GM12878 (cell line): ENCODE results near the gene CDC42SE2.

Experiments
- BRCA1 ChIP-seq: IDR thresholded peaks from 2 replicates; pipeline ENCODE4 v1.6.1; 2011; ENCODE audit warnings: low read depth, low read length, improper control_type of control experiment
- CEBPB ChIP-seq, 2 experiments: fragments of 150-350 bp in 1 of 2; IDR thresholded peaks; 2 replicates each; pipeline ENCODE4 v1.6.1; 2012 to 2014; ENCODE audit warnings: low read depth in 2 of 2, low read length in 2 of 2, borderline replicate concordance in 1 of 2, inconsistent platforms in 1 of 2
- CTCF ChIP-seq, 3 experiments: IDR thresholded peaks in 2 of 3; conservative IDR thresholded peaks in 1 of 3; 2 replicates each; pipeline ENCODE4 v1.5.1; 2011; ENCODE audit warnings: low read depth in 3 of 3, low read length in 3 of 3, mild to moderate bottlenecking in 3 of 3, control low read depth in 2 of 3, moderate library complexity in 2 of 3, inconsistent platforms in 1 of 3, mixed read lengths in 1 of 3; ENCODE audit not compliant: control insufficient read depth in 2 of 3, insufficient read depth in 1 of 3; ENCODE audit errors: extremely low read depth in 1 of 3
- ESRRA ChIP-seq: IDR thresholded peaks from 2 replicates; pipeline ENCODE4 v1.6.1; 2012; ENCODE audit warnings: mild to moderate bottlenecking, low read length, improper control_type of control experiment
- EZH2 ChIP-seq: IDR thresholded peaks from 2 replicates; pipeline ENCODE4 v1.6.1; 2012; ENCODE audit warnings: low read depth, mild to moderate bottlenecking, control low read depth, inconsistent platforms, low read length, borderline replicate concordance; ENCODE audit not compliant: control insufficient read depth
- KAT2A ChIP-seq: conservative IDR thresholded peaks from 2 replicates; pipeline ENCODE4 v1.6.1; 2011; ENCODE audit warnings: low read depth, low read length; ENCODE audit not compliant: control insufficient read depth
- POLR2A ChIP-seq: IDR thresholded peaks from 2 replicates; pipeline ENCODE4 v1.6.1; 2011; ENCODE audit warnings: low read depth, mild to moderate bottlenecking, low read length
- POU2F2 ChIP-seq: IDR thresholded peaks from 3 replicates; pipeline ENCODE4 v1.6.1; 2011; ENCODE audit warnings: low read depth, mild to moderate bottlenecking, low read length, borderline replicate concordance
- SMC3 ChIP-seq: IDR thresholded peaks from 2 replicates; pipeline ENCODE4 v1.6.1; 2011; ENCODE audit warnings: low read length, improper control_type of control experiment, borderline replicate concordance

GRCh38 chr5:131281133-131281867 lies 17.4 kb downstream of the CDC42SE2 start:
- TF ChIP-seq KAT2A: no peak
- no peak; the same call in 1 of the 2 replicates for TF ChIP-seq ESRRA
- TF ChIP-seq POLR2A: no peak
- no peak for TF ChIP-seq POU2F2
- no peak for TF ChIP-seq SMC3
- no peak for TF ChIP-seq EZH2
- no peak for TF ChIP-seq CEBPB (IDR thresholded peaks at IDR 0.05; ENCODE audit: borderline replicate concordance in 1 of 2, low read depth in 2 of 2, low read length in 2 of 2)
- no peak for TF ChIP-seq BRCA1
- TF ChIP-seq CTCF (IDR thresholded peaks at IDR 0.05 in 2 of 3, conservative IDR thresholded peaks at IDR 0.05 in 1 of 3; ENCODE audit: control insufficient read depth in 2 of 3, extremely low read depth in 1 of 3, insufficient read depth in 1 of 3, low read depth in 3 of 3, low read length in 3 of 3): no peak
